NT2/D1 (cell line): ENCODE measurements around the gene CD86.

Source experiments
- DNase-seq: peaks from one replicate; pipeline ENCODE4 v3.0.0-alpha.2; 2011; ENCODE audit warnings: low read depth, low spot score
- H3K27me3 ChIP-seq: 2 replicates; pipeline ENCODE4 v1.6.0; 2011; ENCODE audit warnings: mild to moderate bottlenecking; ENCODE audit not compliant: insufficient read length, insufficient read depth
- H3K36me3 ChIP-seq: 2 replicates; pipeline ENCODE4 v1.6.1; 2011; ENCODE audit warnings: mild to moderate bottlenecking, low read length, mixed read lengths; ENCODE audit not compliant: insufficient read depth, insufficient read length
- H3K4me1 ChIP-seq: 2 replicates; pipeline ENCODE4 v1.5.1; 2011; ENCODE audit not compliant: insufficient read depth, insufficient read length
- H3K4me3 ChIP-seq: 2 replicates; pipeline ENCODE4 v1.5.1; 2011; ENCODE audit warnings: low read depth; ENCODE audit not compliant: insufficient read length
- H3K9ac ChIP-seq: 2 replicates; pipeline ENCODE4 v1.6.0; 2011; ENCODE audit warnings: low read depth; ENCODE audit not compliant: insufficient read length
- H3K9me3 ChIP-seq: 2 replicates; pipeline ENCODE4 v1.5.1; 2011; ENCODE audit warnings: mild to moderate bottlenecking, low read length; ENCODE audit not compliant: insufficient read depth
- SUZ12 ChIP-seq: IDR thresholded peaks from 2 replicates; pipeline ENCODE4 v1.6.1; 2011; ENCODE audit not compliant: insufficient read length, insufficient read depth; ENCODE audit errors: extremely low read depth
- YY1 ChIP-seq: IDR thresholded peaks from 2 replicates; pipeline ENCODE4 v1.6.1; 2011; ENCODE audit not compliant: insufficient read length, insufficient read depth
- ZNF274 ChIP-seq: IDR thresholded peaks from 2 replicates; pipeline ENCODE4 v1.6.1; 2011; ENCODE audit warnings: mild to moderate bottlenecking, low read depth, low read length

The CD86 gene

GRCh38 chr3:122014741-122015140 is 40.4 kb upstream of the CD86 start:
- no peak overlapping the region for H3K9ac ChIP-seq
- no peaks in the 10 kb centered on the region for H3K36me3 ChIP-seq
- TF ChIP-seq SUZ12 (no peak), ZNF274 (no peak), YY1 (no peak)
- no peaks in the 10 kb centered on the region for H3K9me3 ChIP-seq
- DNase-seq = no peak
- H3K4me3 ChIP-seq = no peak overlapping the region
- no peaks in the 10 kb centered on the region for H3K4me1 ChIP-seq
- H3K27me3 ChIP-seq = peaks cover 3% of the 10 kb centered on the region

DNA sequence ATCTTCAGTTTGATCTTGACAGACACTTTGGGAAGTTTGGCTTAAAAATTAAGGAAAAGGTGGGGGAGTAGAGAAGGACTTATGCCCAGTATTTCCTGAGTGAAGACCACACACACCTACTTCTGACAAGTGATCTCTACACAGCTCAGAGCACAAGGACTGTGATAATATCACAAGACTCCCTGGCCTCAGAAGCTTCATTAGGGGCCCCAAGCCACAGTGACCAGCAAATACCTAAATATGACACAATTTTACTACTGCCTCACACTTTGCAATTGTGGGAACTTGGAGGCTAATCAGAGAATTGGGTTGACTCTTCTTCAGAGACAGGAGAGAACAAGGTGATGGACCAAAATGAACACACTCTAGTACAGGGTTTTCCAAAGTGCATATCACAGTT is 35.7 kb upstream of the CD86 start:
- no peak overlapping the region for H3K4me3 ChIP-seq
- peaks cover 25% of the 10 kb centered on the region for H3K27me3 ChIP-seq
- no peaks in the 10 kb centered on the region for H3K4me1 ChIP-seq
- no peaks in the 10 kb centered on the region for H3K9me3 ChIP-seq
- H3K36me3 ChIP-seq = no peaks in the 10 kb centered on the region
- no peak for DNase-seq
- no peak for TF ChIP-seq YY1
- no peak overlapping the region for H3K9ac ChIP-seq

DNA sequence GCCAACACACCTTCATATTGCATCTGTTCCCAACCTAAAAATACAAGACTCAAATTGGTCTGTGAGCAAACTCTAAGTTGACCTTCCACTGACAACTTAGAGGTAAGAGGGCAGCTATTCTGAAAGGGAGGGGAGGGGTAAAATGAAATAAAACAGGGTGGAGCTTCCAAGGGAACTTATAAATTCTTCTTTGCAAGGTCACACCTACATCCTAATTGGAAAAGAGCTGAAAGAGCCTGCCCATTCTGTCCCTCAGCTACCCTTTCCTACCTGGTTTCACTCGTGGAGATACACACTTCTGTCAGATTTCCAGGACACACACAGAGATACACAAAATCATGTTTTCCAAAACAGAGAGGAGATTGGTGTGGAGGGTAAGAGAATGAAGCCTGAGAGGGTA is 34.1 kb upstream of the CD86 start:
- H3K36me3 ChIP-seq = no peaks in the 10 kb centered on the region
- peaks cover 25% of the 10 kb centered on the region for H3K27me3 ChIP-seq
- H3K9me3 ChIP-seq = no peaks in the 10 kb centered on the region
- no peak overlapping the region for H3K9ac ChIP-seq
- DNase-seq = no peak
- no peak overlapping the region for H3K4me3 ChIP-seq
- no peaks in the 10 kb centered on the region for H3K4me1 ChIP-seq
- no peak for TF ChIP-seq ZNF274
- TF ChIP-seq SUZ12 = no peak
- no peak for TF ChIP-seq YY1

GRCh38 chr3:122021811-122022401 is 33.3 kb upstream of the CD86 start, which contains the start of gene ILDR1:
Gene ILDR1 (minus strand): TSS chr3:122022247. CDS start chr3:122022077, 170 bp downstream.
- Histone ChIP-seq H3K36me3 (no peaks in the 10 kb centered on the region), H3K4me3 (peak within 1 kb of the TSS; percentile 29), H3K9me3 (no peaks in the 10 kb centered on the region), H3K9ac (peak within 1 kb of the TSS; percentile 53), H3K4me1 (no peaks in the 10 kb centered on the region), H3K27me3 (peaks cover 25% of the 10 kb centered on the region)
- no peak for DNase-seq
- no peak for TF ChIP-seq YY1
- TF ChIP-seq ZNF274 = no peak
- TF ChIP-seq SUZ12 = no peak

DNA sequence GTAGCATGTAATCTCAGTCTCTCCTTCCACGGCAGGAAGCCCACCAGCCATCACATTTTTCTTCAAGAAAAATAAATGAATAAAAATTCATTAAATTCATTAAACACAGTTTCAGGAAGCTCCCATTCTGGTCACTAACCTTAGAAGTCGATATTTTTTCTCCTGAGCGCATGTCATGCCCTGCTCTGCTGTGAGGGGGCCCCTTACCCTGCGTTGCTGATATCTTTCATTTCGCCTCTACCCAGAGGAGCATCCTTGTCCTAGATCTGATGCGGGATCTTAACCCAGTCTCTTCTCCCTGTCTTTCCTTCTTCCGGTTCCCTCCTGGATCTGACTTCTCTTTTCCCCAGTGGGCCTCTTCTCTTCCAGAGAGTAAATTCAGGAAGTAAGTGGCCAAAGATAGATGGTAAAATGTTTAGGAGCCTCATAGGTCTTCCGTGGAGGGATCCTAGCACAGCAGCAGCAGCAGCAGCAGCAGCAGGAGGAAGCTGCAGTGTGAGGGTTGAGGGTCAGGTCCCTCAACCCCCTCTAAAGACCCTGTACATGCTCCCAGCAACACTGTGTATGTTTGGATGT is 31.7 kb upstream of the CD86 start:
- H3K27me3 ChIP-seq = peaks cover 25% of the 10 kb centered on the region
- no peak overlapping the region for H3K4me3 ChIP-seq
- H3K4me1 ChIP-seq = no peaks in the 10 kb centered on the region
- no peak overlapping the region for H3K9ac ChIP-seq
- H3K36me3 ChIP-seq = no peaks in the 10 kb centered on the region
- DNase-seq = no peak
- H3K9me3 ChIP-seq = no peaks in the 10 kb centered on the region
- TF ChIP-seq YY1 (no peak), ZNF274 (no peak), SUZ12 (no peak)

DNA sequence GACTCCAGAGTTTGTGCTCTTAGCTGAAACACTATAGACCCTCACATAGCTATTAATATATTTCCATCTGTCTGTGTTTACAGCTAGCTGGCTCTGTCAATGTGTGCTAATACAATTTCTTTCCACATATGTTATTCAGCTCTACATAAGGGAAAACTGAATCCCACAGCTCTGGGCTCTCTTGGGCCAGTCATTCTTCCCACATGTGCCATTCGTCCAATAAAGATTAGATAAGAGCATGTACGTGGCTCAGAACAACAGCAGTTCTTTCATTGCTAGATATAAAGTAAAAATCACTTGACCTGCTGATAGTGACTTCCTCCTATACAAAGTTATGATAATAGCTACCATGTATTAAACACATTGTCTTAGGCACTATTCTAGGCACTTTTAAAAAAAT is 30.4 kb upstream of the CD86 start:
- H3K4me1 ChIP-seq = no peaks in the 10 kb centered on the region
- peaks cover 21% of the 10 kb centered on the region for H3K27me3 ChIP-seq
- DNase-seq = no peak
- H3K9ac ChIP-seq = no peak overlapping the region
- H3K36me3 ChIP-seq = no peaks in the 10 kb centered on the region
- H3K4me3 ChIP-seq = no peak overlapping the region
- no peaks in the 10 kb centered on the region for H3K9me3 ChIP-seq
- TF ChIP-seq ZNF274 (no peak), SUZ12 (no peak), YY1 (no peak)

- Histone ChIP-seq H3K36me3 (no peaks in the 10 kb centered on the region), H3K4me1 (no peaks in the 10 kb centered on the region), H3K9ac (no peak overlapping the region), H3K4me3 (no peak overlapping the region), H3K27me3 (peaks cover 21% of the 10 kb centered on the region), H3K9me3 (no peaks in the 10 kb centered on the region)
- no peak for TF ChIP-seq YY1
- no peak for DNase-seq
Measured at GRCh38 chr3:122025296-122025695, 29.9 kb upstream of the CD86 start.
